Measurements from ENCODE around the gene TKFC.

Gene TKFC
- total RNA-seq = 17.1 to 27.2 (median 22.0) reads per million in 9 experiments

GRCh38 chr11:61332797-61333549, at the start of gene TKFC, which contains the start of gene DDB1:
TSS of gene TKFC (plus strand) at chr11:61333228. CDS start at chr11:61334729, 1,501 bp downstream.
TSS of gene DDB1 (minus strand) at chr11:61333105. CDS start at chr11:61332968, 137 bp downstream.
- ATAC-seq (replicated peaks) = peak; percentile 91
- H3K27ac Mint-ChIP-seq = peak within 1 kb of the TSS; percentile 88 to 95
- DNase-seq = peak; percentile 96 to 97 (median 97)
- H3K36me3 Mint-ChIP-seq (ENCODE audit: insufficient read depth) = peaks cover 45% of the 10 kb centered on the region
- peak within 1 kb of the TSS; percentile 82 to 86 for H3K4me3 Mint-ChIP-seq
- H3K9me3 Mint-ChIP-seq = no peaks in the 10 kb centered on the region
- H3K4me1 Mint-ChIP-seq (ENCODE audit: low read depth in 2 of 2) = peaks cover 44 to 53% of the 10 kb centered on the region in 2 donors
- no peaks in the 10 kb centered on the region for H3K27me3 Mint-ChIP-seq

GRCh38 chr11:61283613-61284012, 49.4 kb upstream of the TKFC start:
- Mint-ChIP-seq H3K9me3 (no peaks in the 10 kb centered on the region), H3K4me3 (no peak overlapping the region), H3K36me3 (ENCODE audit: insufficient read depth) (peaks cover 2% of the 10 kb centered on the region), H3K4me1 (ENCODE audit: low read depth in 2 of 2) (no peaks in the 10 kb centered on the region), H3K27ac (no peak overlapping the region), H3K27me3 (peaks cover 9 to 19% of the 10 kb centered on the region in 2 donors)
- no peak for DNase-seq
- no peak for ATAC-seq (replicated peaks)

GRCh38 chr11:61287338-61287977, 45.6 kb upstream of the TKFC start:
- no peaks in the 10 kb centered on the region for H3K9me3 Mint-ChIP-seq
- H3K36me3 Mint-ChIP-seq (ENCODE audit: insufficient read depth) = peaks cover 2% of the 10 kb centered on the region
- H3K27me3 Mint-ChIP-seq = peaks cover 12 to 33% of the 10 kb centered on the region in 2 donors
- no peak overlapping the region for H3K4me3 Mint-ChIP-seq
- no peaks in the 10 kb centered on the region for H3K4me1 Mint-ChIP-seq (ENCODE audit: low read depth in 2 of 2)
- ATAC-seq (replicated peaks) = no peak
- no peak overlapping the region for H3K27ac Mint-ChIP-seq
- no peak for DNase-seq

- no peak overlapping the region for H3K4me3 Mint-ChIP-seq
- DNase-seq (no peak), ATAC-seq (replicated peaks) (no peak)
- no peaks in the 10 kb centered on the region for H3K9me3 Mint-ChIP-seq
- peaks cover 29 to 51% of the 10 kb centered on the region in 2 donors for H3K27me3 Mint-ChIP-seq
- peaks cover 4 to 5% of the 10 kb centered on the region in 2 donors for H3K4me1 Mint-ChIP-seq (ENCODE audit: low read depth in 2 of 2)
- H3K27ac Mint-ChIP-seq = no peak overlapping the region
- peaks cover 13% of the 10 kb centered on the region for H3K36me3 Mint-ChIP-seq (ENCODE audit: insufficient read depth)
These were observed 41.9 kb upstream of the TKFC start for GRCh38 chr11:61290905-61291690.

- Mint-ChIP-seq H3K27ac (no peak overlapping the region), H3K27me3 (peaks cover 23 to 44% of the 10 kb centered on the region in 2 donors), H3K4me3 (peak overlapping the region; percentile 6 to 10)
These were observed 40.7 kb upstream of the TKFC start for GRCh38 chr11:61292356-61292755.

GRCh38 chr11:61293867-61294716, 38.9 kb upstream of the TKFC start:
- Mint-ChIP-seq H3K27ac (no peak overlapping the region), H3K9me3 (no peaks in the 10 kb centered on the region), H3K4me3 (peak overlapping the region; percentile 76 to 84), H3K36me3 (ENCODE audit: insufficient read depth) (peaks cover 20% of the 10 kb centered on the region), H3K27me3 (peaks cover 21 to 36% of the 10 kb centered on the region in 2 donors), H3K4me1 (ENCODE audit: low read depth in 2 of 2) (peaks cover 16 to 21% of the 10 kb centered on the region in 2 donors)
- peak; percentile 38 for ATAC-seq (replicated peaks)
- DNase-seq = peak in 2 of 3 experiments; percentile 4

More at GRCh38 chr11:61292356-61292755, 40.7 kb upstream of the TKFC start:
- no peaks in the 10 kb centered on the region for H3K9me3 Mint-ChIP-seq
- ATAC-seq (replicated peaks) (no peak), DNase-seq (no peak)
- H3K4me1 Mint-ChIP-seq (ENCODE audit: low read depth in 2 of 2) = peaks cover 5 to 6% of the 10 kb centered on the region in 2 donors
- H3K36me3 Mint-ChIP-seq (ENCODE audit: insufficient read depth) = peaks cover 17% of the 10 kb centered on the region

- no peak within 1 kb of the TSS for H3K27ac Mint-ChIP-seq
- H3K4me3 Mint-ChIP-seq = peak within 1 kb of the TSS; percentile 76 to 84
- H3K27me3 Mint-ChIP-seq = peaks cover 21 to 36% of the 10 kb centered on the region in 2 donors
- peaks cover 17 to 21% of the 10 kb centered on the region in 2 donors for H3K4me1 Mint-ChIP-seq (ENCODE audit: low read depth in 2 of 2)
- H3K9me3 Mint-ChIP-seq = no peaks in the 10 kb centered on the region
- ATAC-seq (replicated peaks) (peak; percentile 91), DNase-seq (peak; percentile 51 to 60 (median 56))
- H3K36me3 Mint-ChIP-seq (ENCODE audit: insufficient read depth) = peaks cover 26% of the 10 kb centered on the region
These were observed 38.1 kb upstream of the TKFC start, which contains the start of gene VWCE for GRCh38 chr11:61294717-61295595. TSS of gene VWCE (minus strand) at chr11:61295316. CDS start at chr11:61295037, 279 bp downstream.

GRCh38 chr11:61295596-61295926, 37.5 kb upstream of the TKFC start:
- ATAC-seq (replicated peaks) = no peak
- Mint-ChIP-seq H3K27ac (no peak overlapping the region), H3K4me1 (ENCODE audit: low read depth in 2 of 2) (peaks cover 17 to 21% of the 10 kb centered on the region in 2 donors), H3K4me3 (peak overlapping the region in 1 of 2 donors; percentile 84), H3K9me3 (no peaks in the 10 kb centered on the region), H3K27me3 (peaks cover 21 to 36% of the 10 kb centered on the region in 2 donors), H3K36me3 (ENCODE audit: insufficient read depth) (peaks cover 26% of the 10 kb centered on the region)
- no peak for DNase-seq

GRCh38 chr11:61297341-61297740, 35.7 kb upstream of the TKFC start:
- H3K36me3 Mint-ChIP-seq (ENCODE audit: insufficient read depth) = peaks cover 24% of the 10 kb centered on the region
- ATAC-seq (replicated peaks) (no peak), DNase-seq (no peak)
- peak overlapping the region in 1 of 2 donors; percentile 11 for H3K4me3 Mint-ChIP-seq
- H3K9me3 Mint-ChIP-seq = no peaks in the 10 kb centered on the region
- H3K4me1 Mint-ChIP-seq (ENCODE audit: low read depth in 2 of 2) = peaks cover 17 to 21% of the 10 kb centered on the region in 2 donors
- H3K27ac Mint-ChIP-seq = peak overlapping the region in 1 of 2 donors; percentile 87
- peaks cover 18 to 19% of the 10 kb centered on the region in 2 donors for H3K27me3 Mint-ChIP-seq

- Mint-ChIP-seq H3K4me1 (ENCODE audit: low read depth in 2 of 2) (peaks cover 17 to 21% of the 10 kb centered on the region in 2 donors), H3K27me3 (peaks cover 14 to 15% of the 10 kb centered on the region in 2 donors), H3K4me3 (peak overlapping the region in 1 of 2 donors; percentile 11), H3K27ac (peak overlapping the region in 1 of 2 donors; percentile 87), H3K9me3 (no peaks in the 10 kb centered on the region), H3K36me3 (ENCODE audit: insufficient read depth) (peaks cover 22% of the 10 kb centered on the region)
- DNase-seq (no peak), ATAC-seq (replicated peaks) (no peak)
These were observed 35.3 kb upstream of the TKFC start for GRCh38 chr11:61297746-61298145.

- Mint-ChIP-seq H3K36me3 (ENCODE audit: insufficient read depth) (peaks cover 17% of the 10 kb centered on the region), H3K27ac (peak overlapping the region; percentile 69 to 87), H3K4me1 (ENCODE audit: low read depth in 2 of 2) (peaks cover 17% of the 10 kb centered on the region in 2 donors), H3K9me3 (no peaks in the 10 kb centered on the region), H3K4me3 (peak overlapping the region in 1 of 2 donors; percentile 8), H3K27me3 (peaks cover 4 to 5% of the 10 kb centered on the region in 2 donors)
- DNase-seq (no peak), ATAC-seq (replicated peaks) (no peak)
These were observed 34.3 kb upstream of the TKFC start for GRCh38 chr11:61298663-61299244.

Data from effector memory CD8-positive, alpha-beta T cell (primary cell).